Endothelial cell of umbilical vein (primary cell): ENCODE measurements around the gene PDCD2L. TPM values are rescaled to one million over a fixed set of nuclear protein-coding genes. Genes with fewer than 3 reads are reported as not detected.

Experiments
- BruUV-seq: library from RNA; stranded (reverse); fragments of 400-500 nt; replicated peaks from 2 replicates; lab custom pipeline; 2021; lab: Mats Ljungman, UMichigan
- CTCF ChIA-PET: fragments of 300-600, 350-600 bp; sonication (Branson Sonifier 250); formaldehyde crosslinking; loops from one replicate; lab custom pipeline; 2021; ENCODE audit warnings: antibody characterized with exemption, inconsistent platforms; lab: Charles Lee
- POLR2A ChIA-PET: fragments of 300-600, 350-600 bp; sonication (Branson Sonifier 250); formaldehyde crosslinking; loops from one replicate; lab custom pipeline; 2021; ENCODE audit warnings: antibody characterized with exemption, inconsistent platforms; lab: Charles Lee
- DNase-seq: peaks from one replicate; pipeline ENCODE4 v3.0.0-alpha.2; 2011; ENCODE audit warnings: low read depth, low spot score
- FAIRE-seq: peaks from 2 replicates; lab custom pipeline; 2011; peaks lifted over from hg19 to GRCh38; lab: Jason Lieb, UNC
- H2AFZ ChIP-seq: 2 replicates; pipeline ENCODE4 v1.6.0; 2012; ENCODE audit warnings: low read depth, low read length, control low read depth, inconsistent platforms
- H3K27ac ChIP-seq: 2 replicates; pipeline ENCODE4 v1.5.1; 2011; ENCODE audit warnings: low read depth, mild to moderate bottlenecking, control low read depth, low read length, moderate library complexity; ENCODE audit not compliant: insufficient read depth
- H3K27me3 ChIP-seq, 2 experiments: 2 replicates each; pipeline versions ENCODE4 v1.6.0 to v1.6.1; 2011; ENCODE audit warnings: low read length in 2 of 2, mixed read lengths in 1 of 2; ENCODE audit not compliant: control insufficient read depth in 2 of 2, insufficient read depth in 2 of 2
- H3K36me3 ChIP-seq, 2 experiments: 2 replicates in 1 of 2; 3 replicates in 1 of 2; pipeline ENCODE4 v1.5.1; 2011; ENCODE audit warnings: low read length in 2 of 2, mild to moderate bottlenecking in 1 of 2, moderate library complexity in 1 of 2; ENCODE audit not compliant: control insufficient read depth in 2 of 2, insufficient read depth in 2 of 2; ENCODE audit errors: extremely low read depth in 1 of 2
- H3K4me1 ChIP-seq: 3 replicates; pipeline ENCODE4 v1.5.1; 2011; ENCODE audit warnings: mild to moderate bottlenecking, low read length; ENCODE audit not compliant: control insufficient read depth, insufficient read depth; ENCODE audit errors: extremely low read depth
- H3K4me2 ChIP-seq: 2 replicates; pipeline ENCODE4 v1.6.1; 2011; ENCODE audit warnings: low read length, control low read depth, mixed read lengths; ENCODE audit not compliant: insufficient read depth
- H3K4me3 ChIP-seq, 3 experiments: fragments of 200-600 bp in 1 of 3; sonication (generic), shearing (Covaris generic) in 1 of 3; replicated peaks in 1 of 3; 2 replicates each; pipeline ENCODE4 v1.5.1; 2011 to 2016; ENCODE audit warnings: control low read depth in 3 of 3, low read length in 3 of 3, mild to moderate bottlenecking in 2 of 3, inconsistent platforms in 1 of 3, low read depth in 1 of 3, moderate library complexity in 1 of 3; ENCODE audit not compliant: insufficient read depth in 1 of 3
- H3K79me2 ChIP-seq: 2 replicates; pipeline ENCODE4 v1.6.0; 2012; ENCODE audit warnings: low read length, inconsistent platforms; ENCODE audit not compliant: control insufficient read depth, insufficient read depth
- H3K9ac ChIP-seq: replicated peaks from 2 replicates; pipeline ENCODE3; 2011; ENCODE audit warnings: low read length, control low read depth; ENCODE audit not compliant: insufficient read depth; ENCODE audit errors: extremely low read depth
- H3K9me1 ChIP-seq: replicated peaks from 3 replicates; pipeline ENCODE4 v1.6.0; 2011; ENCODE audit warnings: mild to moderate bottlenecking, low read length; ENCODE audit not compliant: control insufficient read depth, insufficient read depth; ENCODE audit errors: extremely low read depth
- H3K9me3 ChIP-seq: replicated peaks from 2 replicates; pipeline ENCODE4 v1.5.1; 2012; ENCODE audit warnings: low read length, inconsistent platforms; ENCODE audit not compliant: control insufficient read depth, insufficient read depth
- H4K20me1 ChIP-seq: replicated peaks from 2 replicates; pipeline ENCODE3; 2011; ENCODE audit warnings: mild to moderate bottlenecking, low read length; ENCODE audit not compliant: control insufficient read depth, insufficient read depth; ENCODE audit errors: extremely low read depth
- FOS ChIP-seq: IDR thresholded peaks from 2 replicates; pipeline ENCODE4 v1.6.1; 2011; ENCODE audit warnings: mild to moderate bottlenecking, low read length, moderate library complexity, borderline replicate concordance; ENCODE audit not compliant: insufficient read depth
- JUN ChIP-seq: IDR thresholded peaks from 2 replicates; pipeline ENCODE4 v1.6.1; 2011; ENCODE audit warnings: borderline replicate concordance, low read depth; ENCODE audit not compliant: insufficient read length, insufficient read depth
- MYC ChIP-seq: IDR thresholded peaks from one replicate; pipeline ENCODE4 v1.6.1; 2011; ENCODE audit warnings: mild to moderate bottlenecking, low read depth, low read length
- POLR2A ChIP-seq: IDR thresholded peaks from 2 replicates; pipeline ENCODE4 v1.6.1; 2012; ENCODE audit warnings: low read depth, mild to moderate bottlenecking, control low read depth, low read length
- POLR2AphosphoS5 ChIP-seq: IDR thresholded peaks from 2 replicates; pipeline ENCODE4 v1.6.1; 2012; ENCODE audit warnings: low read depth, mild to moderate bottlenecking, control low read depth, low read length, moderate library complexity; ENCODE audit not compliant: insufficient read depth
- dilution Hi-C: fragments of 300-500 bp; cut with MboI; formaldehyde crosslinking; loops from one replicate; pipeline ENCODE4 v1.15.0; 2019; ENCODE audit warnings: low sequenced_read_pairs; ENCODE audit not compliant: extremely low pct_ligation_motif_present
- intact Hi-C: fragments of 100-400 bp; cut with micrococcal nuclease; formaldehyde crosslinking; loops from one replicate; pipeline ENCODE4 v1.10.0; 2022
- polyA plus RNA-seq, 4 experiments: library from polyadenylated mRNA; depleted of rRNA in 3 of 4; stranded (reverse) in 3 of 4; unstranded in 1 of 4; fragments of >200 nt; gene quantifications; 2 replicates each; pipeline versions ENCODE4 v1.2.1 to v1.2.3, GENCODE V29; 2011 to 2012; ENCODE audit warnings: missing spikeins in 1 of 4
- total RNA-seq: library from RNA; stranded (reverse); gene quantifications from 2 replicates; pipeline ENCODE4 v1.2.3, GENCODE V29; 2021

PDCD2L gene
- total and polyA plus RNA-seq, 2 donors (not counting 3 experiments of a cell fraction or from before 2014, with no cell fraction given) = 12.4 to 20.3 TPM

GRCh38 chr19:34373601-34374288 is 30.5 kb upstream of the PDCD2L start:
- ChIA-PET POLR2A (no interaction called here), CTCF (interaction anchor here (0.8 kb wide), 1 partner anchor 57 kb away, joined by 3 read pairs; no protein-coding TSS in a partner anchor)
- Histone ChIP-seq H3K79me2 (peaks cover 5% of the 10 kb centered on the region), H3K4me2 (no peak overlapping the region), H3K4me1 (no peaks in the 10 kb centered on the region), H3K9me3 (no peaks in the 10 kb centered on the region), H3K27ac (no peak overlapping the region), H3K9ac (no peak overlapping the region), H3K4me3 (no peak overlapping the region), H3K9me1 (no peaks in the 10 kb centered on the region), H2AFZ (no peak overlapping the region), H3K36me3 (peaks cover 5 to 24% of the 10 kb centered on the region in 2 experiments), H3K27me3 (no peaks in the 10 kb centered on the region), H4K20me1 (no peaks in the 10 kb centered on the region)
- dilution Hi-C loops (no loop called here), intact Hi-C loops (no loop called here)
- BruUV-seq = no TSS peak
- no peak for DNase-seq
- no peak for FAIRE-seq
- TF ChIP-seq FOS = no peak
- no peak for TF ChIP-seq POLR2A
- no peak for TF ChIP-seq JUN
- no peak for TF ChIP-seq MYC

- Histone ChIP-seq H2AFZ (no peak overlapping the region), H3K9ac (no peak overlapping the region), H3K27me3 (no peaks in the 10 kb centered on the region), H3K36me3 (peaks cover 11 to 22% of the 10 kb centered on the region in 2 experiments), H3K4me1 (no peaks in the 10 kb centered on the region), H3K79me2 (peaks cover 5% of the 10 kb centered on the region), H3K27ac (no peak overlapping the region), H3K4me3 (no peak overlapping the region), H4K20me1 (no peaks in the 10 kb centered on the region), H3K4me2 (no peak overlapping the region), H3K9me3 (no peaks in the 10 kb centered on the region), H3K9me1 (no peaks in the 10 kb centered on the region)
- no peak for TF ChIP-seq MYC
- no peak for TF ChIP-seq POLR2AphosphoS5
- CTCF ChIA-PET = no interaction called here
- DNase-seq (no peak), FAIRE-seq (no peak)
- dilution Hi-C loops (no loop called here), intact Hi-C loops (no loop called here)
- no TSS peak for BruUV-seq
- POLR2A ChIA-PET = interaction anchor here (0.7 kb wide), 1 partner anchor 110 kb away, joined by 5 read pairs; no protein-coding TSS in a partner anchor
Observed at GRCh38 chr19:34375598-34375997, 28.6 kb upstream of the PDCD2L start.
